ENCODE data around the gene ACR. TPM values are rescaled to one million over a fixed set of nuclear protein-coding genes. Genes with fewer than 3 reads are reported as not detected.
A peak's percentile ranks its signal among the peaks of the same experiment; 100 is the strongest.
"Not testable (repeated sequence)": the region's sequence is repeated elsewhere in the genome, so short reads cannot be mapped to it uniquely, and the experiment has no call there.

ACR gene
- total RNA-seq, 1 donor from 2014 or later = 0.40 TPM

DNA sequence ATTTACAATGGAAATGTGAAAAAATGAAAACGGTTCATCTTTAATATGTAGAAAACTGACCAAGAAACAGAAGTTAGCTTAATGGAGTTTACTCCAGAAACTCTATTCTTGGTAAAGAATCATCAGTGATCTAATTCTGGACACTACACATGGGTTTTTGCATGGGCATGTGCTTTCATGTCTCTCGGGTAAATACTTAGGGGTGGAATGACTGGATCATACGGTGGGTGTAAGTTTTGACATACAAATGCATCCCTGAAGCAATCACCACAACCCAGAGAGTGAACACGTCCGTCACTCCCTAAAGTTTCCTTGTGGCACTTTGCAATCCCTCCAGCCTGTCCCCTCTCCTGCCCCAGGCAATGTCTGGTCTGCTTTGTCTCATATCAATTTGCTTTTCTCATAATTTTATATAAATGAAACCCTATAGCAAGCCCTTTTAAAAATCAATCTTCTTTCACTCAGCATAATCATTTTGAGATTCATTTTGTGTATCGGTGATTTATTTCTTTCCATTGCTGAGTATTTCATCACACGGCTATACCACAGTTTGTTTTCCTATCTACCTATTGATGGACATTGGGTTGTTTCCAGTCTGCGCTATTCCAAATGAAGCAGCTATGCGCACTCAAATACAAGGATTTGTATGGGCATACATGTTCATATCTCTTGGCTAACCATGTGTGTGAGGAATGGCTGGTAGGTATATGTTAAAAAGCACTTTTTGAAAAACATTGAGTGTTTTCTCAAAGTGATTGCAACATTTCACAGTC lies 11.5 kb downstream of the ACR start:
- intact Hi-C loops (cut with DNase I); DNase-seq (ENCODE audit: low spot score): not testable (repeated sequence)

DNA sequence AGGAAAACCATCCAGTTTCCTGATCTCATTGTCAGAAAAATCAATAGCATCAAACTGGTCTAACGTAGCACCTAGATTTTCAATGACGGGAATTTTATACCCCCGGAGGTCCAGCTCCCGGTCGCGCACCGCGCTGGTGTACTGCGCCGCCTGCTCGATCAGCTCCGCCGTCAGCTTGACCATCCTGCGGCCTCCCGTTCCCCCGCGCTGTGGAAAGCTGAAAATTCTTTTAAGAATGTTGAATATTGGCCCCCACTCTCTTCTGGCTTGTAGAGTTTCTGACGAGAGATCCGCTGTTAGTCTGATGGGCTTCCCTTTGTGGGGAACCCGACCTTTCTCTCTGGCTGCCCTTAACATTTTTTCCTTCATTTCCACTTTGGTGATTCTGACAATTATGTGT lies 17.2 kb downstream of the ACR start:
- DNase-seq (ENCODE audit: low spot score); intact Hi-C loops (cut with DNase I): not testable (repeated sequence)

DNA sequence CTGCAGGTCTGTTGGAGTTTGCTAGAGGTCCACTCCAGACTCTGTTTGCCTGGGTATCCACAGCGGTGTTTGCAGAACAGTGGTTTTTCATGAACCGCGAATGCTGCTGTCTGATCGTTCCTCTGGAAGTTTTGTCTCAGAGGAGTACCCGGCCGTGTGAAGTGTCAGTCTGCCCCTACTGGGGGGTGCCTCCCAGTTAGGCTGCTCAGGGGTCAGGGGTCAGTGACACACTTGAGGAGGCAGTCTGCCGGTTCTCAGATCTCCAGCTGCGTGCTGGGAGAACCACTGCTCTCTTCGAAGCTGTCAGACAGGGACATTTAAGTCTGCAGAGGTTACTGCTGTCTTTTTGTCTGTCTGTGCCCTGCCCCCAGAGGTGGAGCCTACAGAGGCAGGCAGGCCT lies 18.4 kb downstream of the ACR start:
- intact Hi-C loops (cut with DNase I); DNase-seq (ENCODE audit: low spot score): not testable (repeated sequence)

DNA sequence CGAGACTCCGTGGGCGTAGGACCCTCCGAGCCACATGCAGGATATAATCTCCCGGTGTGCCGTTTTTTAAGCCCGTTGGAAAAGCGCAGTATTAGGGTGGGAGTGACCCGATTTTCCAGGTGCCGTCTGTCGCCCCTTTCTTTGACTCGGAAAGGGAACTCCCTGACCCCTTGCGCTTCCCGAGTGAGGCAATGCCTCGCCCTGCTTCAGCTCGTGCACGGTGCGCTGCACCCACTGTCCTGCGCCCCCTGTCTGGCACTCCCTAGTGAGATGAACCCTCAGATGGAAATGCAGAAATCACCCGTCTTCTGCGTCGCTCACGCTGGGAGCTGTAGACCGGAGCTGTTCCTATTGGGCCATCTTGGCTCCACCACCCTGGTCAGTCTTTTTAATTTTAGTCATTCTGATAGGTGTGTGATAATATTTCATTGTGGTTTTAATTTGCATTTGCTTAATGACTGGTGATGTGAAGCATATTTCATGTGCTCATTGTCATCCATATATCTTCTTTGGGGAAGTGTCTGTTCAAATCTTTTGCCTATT lies 19.0 kb downstream of the ACR start:
- intact Hi-C loops (cut with DNase I) = not testable (repeated sequence)

DNA sequence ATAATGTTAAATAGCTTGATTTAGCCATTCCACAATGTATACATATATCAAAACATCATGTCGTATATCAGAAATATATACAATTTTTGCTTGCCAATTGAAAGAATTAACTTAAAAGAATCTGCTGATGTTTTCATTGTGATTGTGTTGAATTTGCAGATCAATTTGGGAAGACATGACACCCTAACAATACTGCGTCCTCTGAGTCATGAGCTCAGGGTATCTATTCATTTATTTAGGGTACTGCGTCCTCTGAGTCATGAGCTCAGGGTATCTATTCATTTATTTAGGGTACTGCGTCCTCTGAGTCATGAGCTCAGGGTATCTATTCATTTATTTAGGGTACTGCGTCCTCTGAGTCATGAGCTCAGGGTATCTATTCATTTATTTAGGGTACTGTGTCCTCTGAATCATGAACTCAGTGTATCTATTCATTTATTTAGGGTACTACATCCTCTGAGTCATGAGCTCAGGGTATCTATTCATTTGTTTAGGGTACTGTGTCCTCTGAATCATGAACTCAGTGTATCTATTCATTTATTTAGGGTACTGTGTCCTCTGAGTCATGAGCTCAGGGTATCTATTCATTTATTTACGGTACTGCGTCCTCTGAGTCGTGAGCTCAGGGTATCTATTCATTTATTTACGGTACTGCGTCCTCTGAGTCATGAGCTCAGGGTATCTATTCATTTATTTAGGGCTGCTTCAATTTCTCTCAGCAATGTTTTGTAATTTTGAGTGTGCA lies 21.8 kb downstream of the ACR start:
- intact Hi-C loops (cut with DNase I); DNase-seq (ENCODE audit: low spot score): not testable (repeated sequence)

More for the DNA sequence above, 19.0 kb downstream of the ACR start:
- DNase-seq (ENCODE audit: low spot score) = not testable (repeated sequence)

DNA sequence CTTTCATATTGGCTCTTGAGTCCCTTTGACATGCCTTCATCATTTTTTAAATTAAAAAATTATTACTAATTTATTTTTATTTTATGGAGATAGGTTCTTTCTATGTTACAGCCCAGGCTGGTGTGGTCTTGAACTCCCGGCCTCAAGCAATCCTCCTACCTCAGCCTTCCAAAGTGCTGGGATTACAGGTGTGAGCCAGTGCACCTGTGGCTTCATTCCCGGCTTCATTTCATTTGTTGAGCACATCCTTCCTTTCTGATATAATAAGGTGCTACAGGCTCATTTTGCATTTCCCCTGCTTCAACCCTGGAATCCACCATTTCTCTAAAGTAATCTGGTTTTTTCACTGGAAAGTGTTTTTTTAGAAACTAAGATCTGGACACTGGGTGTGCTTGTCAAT lies 23.8 kb downstream of the ACR start:
- intact Hi-C loops (cut with DNase I); DNase-seq (ENCODE audit: low spot score): not testable (repeated sequence)

DNA sequence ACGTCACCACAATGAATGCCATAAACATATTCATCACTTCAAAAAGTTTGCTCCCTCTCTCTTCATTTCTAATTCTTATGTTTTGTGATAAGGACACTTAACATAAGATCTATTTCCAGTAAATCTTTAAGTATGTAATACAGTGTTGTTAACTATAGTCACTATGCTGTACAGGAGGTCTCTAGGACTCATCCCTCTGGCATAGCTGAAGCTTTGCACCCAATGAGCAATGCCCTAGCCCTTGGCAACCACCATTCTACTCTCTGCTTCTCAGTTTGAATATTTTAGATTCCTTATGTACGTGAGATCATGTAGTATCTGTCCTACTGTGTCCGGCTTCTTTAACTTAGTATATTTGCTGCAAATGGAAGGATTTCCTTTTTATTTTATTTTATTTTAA lies 26.3 kb downstream of the ACR start:
- intact Hi-C loops (cut with DNase I); DNase-seq (ENCODE audit: low spot score): not testable (repeated sequence)

DNA sequence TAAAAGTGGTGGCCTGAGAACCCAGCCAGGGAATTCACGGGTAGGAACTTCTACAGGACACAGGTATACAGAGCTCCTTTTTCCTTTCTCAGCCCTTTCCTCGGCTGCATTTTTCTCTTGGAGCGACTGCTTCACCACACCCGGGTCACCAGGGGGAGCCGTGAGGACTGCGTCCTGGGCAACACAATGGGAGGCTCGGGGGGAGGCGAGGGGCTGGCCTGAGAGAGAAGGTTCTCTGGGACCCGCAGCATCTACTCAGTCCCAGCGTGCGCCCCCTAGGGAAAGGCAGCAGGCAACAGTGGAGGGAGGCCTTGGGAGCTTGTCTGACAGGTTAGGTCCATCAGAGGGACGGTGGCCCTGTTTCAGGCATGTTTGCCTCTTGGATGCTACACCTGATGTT lies 37.1 kb downstream of the ACR start:
- DNase-seq (ENCODE audit: low spot score); intact Hi-C loops (cut with DNase I): not testable (repeated sequence)

DNA sequence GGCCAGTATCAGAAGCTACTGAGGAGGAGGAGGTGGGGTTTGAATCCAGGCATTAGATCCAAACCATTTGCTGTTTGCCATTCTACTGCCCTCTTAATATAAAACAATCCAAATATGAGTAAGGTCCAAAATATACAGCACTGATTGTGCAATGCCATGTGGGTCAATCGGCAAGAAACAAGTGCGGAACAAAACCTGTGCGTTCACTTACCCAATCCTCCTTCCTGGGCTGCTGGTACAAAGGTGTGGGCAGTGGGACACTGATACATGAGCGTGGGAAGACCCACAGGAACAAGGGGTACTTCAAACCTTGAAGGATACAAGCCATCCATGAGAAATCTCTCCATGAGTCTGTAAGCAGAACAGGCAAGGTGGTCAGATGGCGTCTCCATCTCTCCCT lies 39.6 kb downstream of the ACR start:
- intact Hi-C loops (cut with DNase I); DNase-seq (ENCODE audit: low spot score): not testable (repeated sequence)

DNA sequence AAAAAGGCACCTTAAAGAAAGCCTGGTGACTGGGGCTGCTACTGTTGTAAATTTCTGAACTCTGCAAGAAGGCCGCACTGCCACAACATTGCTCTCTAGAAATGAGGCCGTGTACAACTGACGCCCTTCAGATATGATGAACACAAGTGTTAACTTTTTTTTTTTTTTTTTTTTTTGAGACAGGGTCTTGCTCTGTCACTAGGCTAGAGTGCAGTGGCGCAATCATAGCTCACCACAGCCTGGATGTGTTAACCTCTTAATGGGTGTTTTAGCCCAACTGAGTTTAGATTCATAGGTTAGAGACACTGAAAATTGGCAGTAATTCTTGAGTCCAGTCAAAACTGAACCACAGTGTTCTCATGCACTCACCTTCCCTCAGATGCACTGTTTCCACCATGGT lies 42.2 kb downstream of the ACR start:
- intact Hi-C loops (cut with DNase I); DNase-seq (ENCODE audit: low spot score): not testable (repeated sequence)

DNA sequence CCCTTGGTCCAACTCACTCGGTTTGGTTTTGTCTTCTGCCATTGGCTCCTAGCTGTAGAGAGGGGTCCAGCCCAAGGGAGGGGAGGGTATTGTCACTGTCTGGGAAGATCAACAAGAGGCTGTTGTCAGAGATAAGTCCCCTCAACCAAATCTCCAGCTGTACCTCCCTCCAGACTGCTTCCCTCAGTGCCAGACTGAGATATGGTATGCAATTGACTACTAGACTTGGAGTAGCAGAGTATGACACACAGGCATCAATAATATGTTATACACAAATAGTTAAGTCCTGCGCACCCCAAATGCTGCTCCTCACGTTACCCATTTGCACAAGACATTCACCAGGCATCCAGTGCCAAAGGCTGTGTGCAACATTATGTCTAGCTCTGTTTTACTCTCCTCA lies 44.2 kb downstream of the ACR start:
- DNase-seq (ENCODE audit: low spot score); intact Hi-C loops (cut with DNase I): not testable (repeated sequence)

DNA sequence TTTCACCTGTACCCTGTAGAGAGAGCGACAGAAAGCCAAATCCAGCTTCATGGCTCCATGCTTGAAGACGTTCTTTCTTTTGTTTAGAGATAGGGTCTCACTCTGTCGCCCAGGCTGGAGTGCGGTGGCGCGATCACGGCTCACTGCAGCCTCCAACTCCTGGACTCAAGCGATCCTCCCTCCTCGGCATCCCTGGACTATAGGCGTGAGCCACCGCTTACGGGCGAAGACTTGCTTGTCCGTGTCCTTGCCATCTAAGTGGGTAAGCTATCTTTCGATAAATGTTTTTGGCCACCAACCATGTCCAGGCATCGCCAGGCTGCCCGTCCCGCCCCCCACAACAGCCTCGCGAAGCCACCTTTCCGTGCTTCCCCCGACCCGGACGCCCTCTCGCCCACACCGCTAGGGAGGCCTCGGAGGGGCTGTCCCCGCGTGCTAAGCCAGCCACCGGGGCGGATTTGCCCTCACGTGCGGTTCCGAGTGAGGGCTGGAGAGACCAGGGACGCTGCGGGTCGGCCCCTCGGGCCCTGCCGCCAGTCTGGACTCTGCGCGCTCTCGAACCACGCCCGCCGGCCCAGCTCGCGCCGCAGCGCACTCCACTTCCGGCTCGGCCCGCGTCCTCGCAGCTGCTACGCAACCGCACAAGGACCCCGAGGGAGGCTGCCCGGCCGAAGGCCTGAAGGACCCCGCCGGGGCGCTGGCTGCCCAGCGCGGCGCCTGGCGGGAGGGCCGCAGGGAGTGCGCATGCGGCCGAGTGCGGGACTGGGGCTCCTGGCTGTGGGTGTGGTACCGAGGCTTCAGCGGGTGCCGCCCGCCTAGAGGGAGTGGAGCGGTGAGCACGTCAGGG lies 45.3 kb downstream of the ACR start, which contains the start of gene RABL2B:
Gene RABL2B (minus strand): TSS at position 604 of the 847 bp plus-strand sequence. CDS start 1,342 bp downstream, outside the sequence.
- intact Hi-C loops (cut with DNase I) = not testable (repeated sequence)
- peak; percentile 95 for DNase-seq (ENCODE audit: low spot score)

DNA sequence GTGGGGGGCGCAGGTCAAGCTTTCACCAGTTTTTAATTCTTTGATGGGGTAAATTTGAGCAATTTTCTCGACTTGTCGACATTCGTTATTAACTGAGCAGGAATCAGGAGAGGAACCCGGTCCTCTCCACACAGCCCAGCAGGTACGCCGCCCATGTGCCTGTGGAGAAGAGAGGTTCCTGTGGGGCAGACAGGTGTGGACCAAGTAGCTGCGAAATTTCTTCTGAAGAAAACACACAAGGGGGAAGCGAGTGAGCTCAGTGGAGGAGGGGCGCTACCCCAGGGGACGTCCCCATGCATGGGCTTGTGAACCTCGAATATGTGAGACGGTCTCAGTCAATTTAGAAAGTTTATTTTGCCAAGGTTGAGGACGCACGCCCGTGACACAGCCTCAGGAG lies 45.9 kb downstream of the ACR start:
- DNase-seq (ENCODE audit: low spot score); intact Hi-C loops (cut with DNase I): not testable (repeated sequence)

DNA sequence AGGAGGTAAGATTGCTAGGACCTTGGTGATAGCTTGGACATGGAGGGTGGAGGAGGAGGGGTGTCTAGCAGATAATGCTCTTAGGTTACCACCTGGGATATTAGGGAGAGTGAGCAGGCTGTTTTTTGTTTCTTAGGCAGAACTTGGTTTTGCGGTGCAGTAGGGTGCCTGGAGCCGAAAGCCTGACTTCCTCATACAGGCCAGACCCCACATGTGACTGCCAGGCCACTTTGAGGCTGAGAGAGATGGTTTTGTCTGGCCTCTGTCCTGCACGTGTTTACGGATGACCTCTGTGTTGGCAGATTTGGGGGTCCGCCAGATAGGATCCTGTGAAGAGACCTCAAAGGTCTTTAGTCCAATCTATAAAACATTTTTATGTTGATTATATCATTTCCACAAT lies 47.3 kb downstream of the ACR start:
- intact Hi-C loops (cut with DNase I); DNase-seq (ENCODE audit: low spot score): not testable (repeated sequence)

DNA sequence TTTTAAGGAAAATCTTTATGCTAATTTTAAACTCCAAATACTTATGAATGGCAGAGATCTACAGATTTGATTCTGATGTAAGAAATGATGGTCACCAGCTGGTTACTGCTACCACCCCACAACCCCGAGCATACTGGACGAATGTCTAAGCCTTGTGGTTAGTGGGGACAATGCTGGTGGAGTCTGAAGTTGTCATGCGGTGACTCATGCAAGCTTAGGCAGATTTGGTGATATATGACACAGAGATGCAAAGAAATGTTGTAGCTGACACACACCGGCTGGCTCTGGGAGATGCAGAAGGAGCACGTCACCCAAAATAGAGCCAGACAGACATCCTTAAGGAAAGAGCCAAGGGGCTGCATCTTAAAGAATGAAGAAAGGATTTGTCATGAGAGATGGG lies 48.9 kb downstream of the ACR start:
- intact Hi-C loops (cut with DNase I); DNase-seq (ENCODE audit: low spot score): not testable (repeated sequence)

Other genes with a start within 250 kb of the ACR start
- gene LMF2, start 230.5 kb upstream of the ACR start, total RNA-seq = 28.7 TPM
- gene NCAPH2, start 230.0 kb upstream of the ACR start, total RNA-seq = 25.1 TPM
- gene SCO2, start 212.6 kb upstream of the ACR start, total RNA-seq = 2.4 TPM
- gene TYMP, start 208.2 kb upstream of the ACR start, total RNA-seq = 18.3 TPM
- gene KLHDC7B, start 192.3 kb upstream of the ACR start, total RNA-seq = 0.08 TPM
- not detected for gene SYCE3, start 175.3 kb upstream of the ACR start, total RNA-seq
- gene CPT1B, start 159.8 kb upstream of the ACR start, total RNA-seq = 253 TPM
- 49.4 TPM for gene CHKB, start 155.4 kb upstream of the ACR start, total RNA-seq
- 0.48 TPM for gene MAPK8IP2, start 137.4 kb upstream of the ACR start, total RNA-seq
- gene ARSA, start 110.1 kb upstream of the ACR start, total RNA-seq = 33.7 TPM
- gene SHANK3, start 65.4 kb upstream of the ACR start, total RNA-seq = 25.9 TPM
- 9.2 TPM for gene RABL2B, start 45.4 kb downstream of the ACR start, total RNA-seq